ENCODE measurements around the gene CRHR2.

CRHR2 gene

GRCh38 chr7:30613366-30614325, 68.6 kb downstream of the CRHR2 start:
- no peak for DNase-seq

GRCh38 chr7:30612658-30613265, 69.5 kb downstream of the CRHR2 start:
- no peak for DNase-seq

- DNase-seq: no peak
Measured at GRCh38 chr7:30605832-30606231, 76.4 kb downstream of the CRHR2 start.

- no peak for DNase-seq
Measured at GRCh38 chr7:30604901-30605300, 77.4 kb downstream of the CRHR2 start.

Data from NCI-H226 (cell line).